KG1 (cell line): Measurements from ENCODE around the gene UTF1.
"Not testable (repeated sequence)": the region's sequence is repeated elsewhere in the genome, so short reads cannot be mapped to it uniquely, and the experiment has no call there.

ENCODE experiments used
- DNase-seq: peaks from one replicate; lab custom pipeline; 2025; lab: John Stamatoyannopoulos, UW

The UTF1 gene

DNA sequence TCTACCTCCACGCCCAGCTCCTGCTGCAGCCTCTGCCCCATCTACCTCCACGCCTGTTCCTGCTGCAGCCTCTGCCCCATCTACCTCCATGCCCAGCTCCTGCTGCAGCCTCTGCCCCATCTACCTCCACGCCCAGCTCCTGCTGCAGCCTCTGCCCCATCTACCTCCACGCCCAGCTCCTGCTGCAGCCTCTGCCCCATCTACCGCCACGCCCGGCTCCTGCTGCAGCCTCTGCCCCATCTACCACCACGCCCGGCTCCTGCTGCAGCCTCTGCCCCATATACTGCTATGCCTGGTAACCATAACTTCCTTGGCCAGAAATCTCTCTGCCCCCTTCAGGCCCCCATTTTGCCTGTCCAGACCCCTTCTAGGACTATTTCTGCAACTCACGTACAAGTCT, 35.0 kb downstream of the UTF1 start:
- not testable (repeated sequence) for DNase-seq

DNA sequence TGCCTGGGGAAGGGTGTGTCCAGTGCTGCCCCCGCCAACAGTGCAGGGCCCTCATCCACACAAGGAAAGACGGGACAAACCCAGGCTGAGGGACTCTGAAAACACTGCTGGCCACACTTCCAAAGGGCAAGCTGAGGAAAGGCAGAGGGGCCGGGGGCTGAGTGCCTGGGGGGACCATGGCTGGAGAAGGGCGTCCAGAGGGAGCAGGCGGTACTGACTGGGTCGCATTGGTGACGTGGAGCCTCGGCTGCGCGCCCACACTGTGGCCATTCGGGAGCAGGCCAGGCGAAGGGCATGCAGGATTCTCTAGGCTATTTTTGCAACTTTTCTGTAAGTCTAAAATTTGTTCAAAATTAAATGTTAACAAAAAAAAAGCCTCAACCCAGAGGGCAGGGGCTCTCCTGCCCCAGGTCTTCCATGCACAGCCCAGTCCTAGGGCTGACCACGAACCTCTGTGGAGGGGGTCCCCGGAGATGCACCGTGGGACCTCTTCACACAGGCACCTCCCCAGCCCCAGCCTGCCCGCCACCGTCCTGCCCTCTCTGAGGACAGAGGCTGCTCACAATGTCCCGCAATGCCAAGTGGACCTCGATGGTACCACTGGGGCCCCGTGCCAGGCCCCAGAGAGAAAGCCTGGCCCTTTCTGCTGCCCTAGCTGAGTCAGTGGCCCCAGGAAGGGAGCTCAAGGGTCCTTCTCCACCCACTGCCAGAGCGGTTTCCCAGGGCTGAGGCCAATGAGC, 36.2 kb downstream of the UTF1 start:
- DNase-seq = no peak

DNA sequence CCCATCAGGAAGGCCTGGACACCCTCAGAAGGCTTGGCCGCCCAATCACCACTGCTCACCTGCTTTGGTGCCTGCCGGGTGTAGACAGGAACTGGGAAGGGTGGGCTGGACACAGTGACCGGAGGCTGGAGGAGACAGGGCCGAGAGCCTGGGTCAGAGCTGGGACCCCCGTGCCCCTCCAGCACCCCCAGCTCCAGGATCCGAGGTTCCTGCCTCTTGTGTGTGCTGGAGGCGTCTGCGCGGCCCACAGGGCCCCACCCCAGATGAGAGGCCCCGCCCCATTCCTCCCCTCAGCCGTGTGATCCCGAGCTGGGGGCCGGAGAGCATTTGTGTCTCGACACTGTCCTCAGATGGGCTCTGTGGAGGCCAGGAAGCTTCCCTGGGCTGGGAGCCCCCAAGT, 37.3 kb downstream of the UTF1 start:
- DNase-seq = no peak

DNA sequence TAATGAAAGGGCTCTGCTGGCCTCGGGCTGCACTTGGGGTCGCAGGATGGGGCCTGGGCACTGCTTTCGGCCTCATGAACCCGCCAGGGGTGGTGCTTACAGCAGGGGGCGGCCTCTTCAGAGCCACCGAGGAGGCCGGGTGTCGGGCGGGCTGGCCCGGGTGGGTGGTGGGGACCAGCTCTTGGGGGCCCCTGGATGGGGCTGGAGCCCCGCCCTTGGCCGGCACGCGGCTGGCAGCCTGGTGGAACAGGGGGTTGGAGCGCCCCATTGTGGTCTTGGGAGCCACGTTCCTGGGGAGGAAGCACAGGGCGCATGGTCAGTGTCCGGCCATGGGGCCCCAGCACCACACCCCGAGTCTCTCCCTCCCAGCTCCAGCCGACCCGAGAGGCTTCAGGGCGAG, 37.8 kb downstream of the UTF1 start:
- DNase-seq = no peak

DNA sequence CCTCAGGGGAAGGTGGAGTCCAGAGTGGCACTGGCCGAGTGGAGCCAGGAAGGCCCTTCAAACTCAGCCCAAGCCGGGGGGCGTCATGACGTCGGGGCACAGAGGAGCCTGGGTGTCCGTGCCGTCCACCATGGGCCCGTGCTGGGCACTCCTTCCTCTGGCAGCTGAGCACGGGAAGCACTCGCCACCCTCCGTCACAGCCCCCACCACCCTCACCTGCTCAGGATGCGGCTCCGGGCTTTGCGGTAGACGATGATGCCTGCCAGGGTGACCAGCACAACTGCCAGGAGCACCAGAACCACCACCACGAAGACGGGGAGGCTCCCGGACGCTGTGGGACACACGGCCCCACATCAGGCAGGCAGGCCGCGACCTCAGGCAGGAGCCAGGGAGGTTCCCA, 38.5 kb downstream of the UTF1 start:
- DNase-seq = no peak

DNA sequence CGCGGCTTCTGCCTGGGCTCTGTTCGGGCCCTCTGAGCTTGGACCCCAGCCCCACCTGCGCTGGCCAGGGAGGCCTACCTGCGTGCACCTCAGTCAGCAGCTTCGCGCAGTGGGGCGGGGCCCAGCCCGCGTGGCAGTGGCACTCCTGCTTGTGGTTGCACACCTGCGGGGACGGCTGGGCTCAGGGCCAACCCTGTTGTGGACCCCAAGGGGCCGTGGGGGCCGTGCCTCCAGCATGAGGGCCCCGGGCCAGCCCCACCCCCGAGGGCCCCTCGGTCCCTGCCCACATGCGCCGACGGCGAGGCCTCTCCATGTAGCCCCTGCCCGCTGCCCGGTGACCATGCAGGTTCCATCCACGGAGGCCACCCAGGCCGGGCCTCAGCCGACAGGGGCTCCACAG, 39.4 kb downstream of the UTF1 start:
- no peak for DNase-seq

DNA sequence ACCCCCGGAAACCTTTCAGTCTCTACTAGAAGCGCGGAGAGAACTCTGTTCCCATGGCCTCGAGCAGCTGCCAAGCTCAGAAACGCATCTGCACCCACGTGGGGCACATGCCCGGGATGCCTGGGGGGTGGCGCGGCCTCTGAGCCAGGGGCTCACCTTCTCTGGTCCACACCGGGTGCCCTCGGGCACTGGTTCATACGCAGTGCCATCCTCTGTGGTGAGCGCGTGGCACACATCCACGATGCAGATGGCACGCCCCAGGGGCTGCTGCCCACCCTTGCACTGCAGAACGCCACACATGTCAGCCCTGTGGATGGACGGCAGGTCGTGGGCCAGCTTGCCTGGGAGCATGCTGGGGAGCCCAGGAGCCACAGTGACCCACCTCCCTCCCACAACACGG, 40.2 kb downstream of the UTF1 start:
- DNase-seq = no peak

DNA sequence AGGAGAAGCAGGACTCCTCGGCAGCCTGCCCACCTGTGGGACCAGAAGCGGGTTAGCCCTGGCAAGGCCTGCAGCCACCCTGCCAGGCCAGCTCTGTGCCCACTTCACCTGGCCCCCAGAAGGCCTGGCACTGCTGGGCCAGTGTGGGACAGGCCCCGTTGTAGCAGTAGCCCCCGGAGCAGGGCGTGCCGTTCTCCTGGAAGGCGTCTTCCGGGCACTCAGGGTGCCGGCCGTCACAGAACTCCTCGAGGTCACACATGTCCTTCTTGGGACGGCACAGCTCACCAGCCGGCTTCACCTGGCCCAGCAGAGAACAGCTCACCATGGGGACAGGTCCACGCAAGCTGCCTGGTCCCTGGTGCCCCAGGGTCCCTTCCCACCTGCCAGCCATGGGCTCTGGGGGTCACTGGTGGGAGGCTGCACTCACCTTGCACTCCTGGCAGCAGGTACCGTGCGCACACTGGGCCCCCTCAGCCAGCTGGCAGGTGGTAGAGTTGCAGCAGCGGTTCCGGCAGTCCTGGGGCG, 40.8 kb downstream of the UTF1 start:
- DNase-seq = no peak

DNA sequence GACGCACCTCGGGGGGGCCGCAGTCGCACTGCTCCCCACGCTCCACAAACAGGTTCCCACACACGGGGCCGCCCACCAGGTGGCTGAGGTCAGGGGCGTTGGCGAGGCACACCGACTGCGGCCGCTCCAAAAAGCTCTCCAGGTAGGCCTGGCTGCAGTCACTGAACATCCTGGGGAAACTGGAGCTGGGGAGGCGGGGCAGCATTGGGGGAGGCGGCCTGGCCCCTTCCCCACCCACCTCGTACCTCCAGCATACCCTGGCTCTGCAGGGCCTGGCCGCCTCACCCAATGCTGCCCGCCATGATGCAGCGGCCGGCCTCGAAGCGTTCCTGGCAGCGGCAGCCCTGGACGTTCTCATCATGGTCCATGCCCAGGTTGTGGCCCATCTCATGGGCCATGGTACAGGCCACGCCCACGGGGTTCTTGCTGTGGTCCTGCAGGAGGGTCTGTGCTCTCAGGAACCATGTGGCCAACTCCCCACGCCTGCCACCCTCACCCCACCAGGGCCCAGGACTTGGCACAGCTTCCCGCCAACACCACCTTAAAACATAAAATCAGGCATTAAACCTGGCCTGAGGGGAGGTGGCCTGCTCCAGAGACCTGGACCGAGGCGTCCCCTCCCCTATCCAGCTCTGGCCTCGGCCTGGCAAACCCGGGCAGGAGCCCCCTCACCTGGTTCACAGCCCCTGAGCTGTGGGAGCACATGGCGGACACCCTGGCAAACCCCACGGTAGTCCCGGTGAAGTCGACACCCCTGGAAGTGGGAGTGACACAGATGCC, 41.7 kb downstream of the UTF1 start:
- no peak for DNase-seq

DNA sequence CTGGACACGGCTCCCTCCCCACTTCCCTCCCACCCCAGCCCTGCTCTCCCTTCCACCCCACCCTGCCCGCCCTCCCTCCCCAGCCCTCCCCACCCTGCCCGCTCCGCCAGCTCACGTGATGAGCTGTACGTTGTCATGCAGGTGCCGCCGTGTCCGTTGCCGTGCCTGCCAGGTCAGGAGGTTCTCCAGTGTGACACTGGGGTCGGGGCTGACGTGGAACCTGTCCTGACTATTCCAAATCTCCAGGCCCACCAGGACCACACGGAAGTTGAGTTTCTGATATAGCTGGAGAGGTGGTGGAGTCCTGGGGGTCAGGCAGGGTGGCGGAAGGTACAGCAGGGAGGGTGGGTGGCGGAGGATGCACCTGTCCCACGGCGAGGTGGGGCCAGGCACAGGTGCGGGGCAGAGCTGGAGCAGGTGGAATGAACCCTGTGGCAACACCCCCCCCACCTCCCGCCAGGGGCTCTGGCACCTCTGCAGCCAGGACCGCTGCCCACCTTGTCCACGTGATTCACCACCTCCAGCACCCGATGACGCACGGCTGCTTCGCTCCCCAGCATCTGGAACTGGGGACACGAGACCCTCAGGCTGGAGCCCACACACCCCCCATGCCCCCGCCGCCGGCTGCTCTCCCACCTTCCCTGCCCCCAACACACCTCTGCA, 42.4 kb downstream of the UTF1 start:
- no peak for DNase-seq

DNA sequence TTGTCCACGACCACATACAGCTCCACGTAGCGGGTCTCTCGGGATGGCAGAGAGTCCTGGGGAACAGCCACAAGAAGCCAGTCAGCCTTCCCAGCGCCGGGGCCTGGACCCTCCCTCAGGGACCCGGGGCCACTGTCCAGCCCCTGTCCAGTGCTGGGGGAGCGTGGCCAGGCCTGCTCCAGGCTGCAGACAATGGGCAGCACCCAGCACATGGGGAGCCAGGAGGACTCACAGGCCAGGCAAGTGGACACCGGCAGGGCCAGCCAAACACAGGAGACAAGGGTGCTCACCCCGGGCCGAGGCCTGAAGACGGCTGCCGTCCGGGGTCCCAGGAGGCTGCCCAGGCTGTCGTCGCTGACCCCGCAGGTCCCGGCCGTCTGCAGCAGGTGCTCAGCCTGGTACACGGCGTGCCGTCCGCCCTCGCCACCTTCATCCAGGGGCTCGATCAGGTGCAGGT, 43.0 kb downstream of the UTF1 start:
- no peak for DNase-seq

DNA sequence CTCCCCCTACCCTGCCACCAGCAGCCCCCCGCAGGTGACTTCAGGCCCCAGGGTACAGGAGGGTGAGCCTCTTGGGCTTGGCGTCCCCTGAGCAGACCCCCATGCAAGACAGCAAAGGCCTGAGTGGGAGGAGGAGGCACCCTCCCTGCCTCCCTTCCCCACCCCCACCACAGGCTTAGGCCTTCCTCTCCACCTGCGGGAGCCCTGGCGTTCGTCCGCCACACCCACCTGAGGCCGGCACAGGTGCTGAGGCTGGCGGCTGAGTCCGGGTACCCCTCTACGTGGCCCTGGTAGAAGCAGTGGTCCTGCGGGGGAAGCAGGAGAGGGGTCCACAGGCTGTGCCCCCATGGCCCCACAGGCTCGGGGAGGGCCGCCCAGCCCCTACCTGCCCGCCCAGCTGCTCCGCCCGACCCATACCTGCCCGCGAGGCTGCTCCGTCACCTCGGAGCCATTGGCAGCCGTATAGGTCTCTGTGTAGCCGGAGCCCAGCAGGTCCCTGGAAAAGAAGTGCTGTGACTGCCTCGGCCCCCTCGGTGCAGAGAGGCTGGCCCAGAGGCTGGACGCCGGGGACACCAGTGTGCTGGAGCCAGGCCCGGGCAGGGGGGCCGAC, 43.6 kb downstream of the UTF1 start:
- no peak for DNase-seq

DNA sequence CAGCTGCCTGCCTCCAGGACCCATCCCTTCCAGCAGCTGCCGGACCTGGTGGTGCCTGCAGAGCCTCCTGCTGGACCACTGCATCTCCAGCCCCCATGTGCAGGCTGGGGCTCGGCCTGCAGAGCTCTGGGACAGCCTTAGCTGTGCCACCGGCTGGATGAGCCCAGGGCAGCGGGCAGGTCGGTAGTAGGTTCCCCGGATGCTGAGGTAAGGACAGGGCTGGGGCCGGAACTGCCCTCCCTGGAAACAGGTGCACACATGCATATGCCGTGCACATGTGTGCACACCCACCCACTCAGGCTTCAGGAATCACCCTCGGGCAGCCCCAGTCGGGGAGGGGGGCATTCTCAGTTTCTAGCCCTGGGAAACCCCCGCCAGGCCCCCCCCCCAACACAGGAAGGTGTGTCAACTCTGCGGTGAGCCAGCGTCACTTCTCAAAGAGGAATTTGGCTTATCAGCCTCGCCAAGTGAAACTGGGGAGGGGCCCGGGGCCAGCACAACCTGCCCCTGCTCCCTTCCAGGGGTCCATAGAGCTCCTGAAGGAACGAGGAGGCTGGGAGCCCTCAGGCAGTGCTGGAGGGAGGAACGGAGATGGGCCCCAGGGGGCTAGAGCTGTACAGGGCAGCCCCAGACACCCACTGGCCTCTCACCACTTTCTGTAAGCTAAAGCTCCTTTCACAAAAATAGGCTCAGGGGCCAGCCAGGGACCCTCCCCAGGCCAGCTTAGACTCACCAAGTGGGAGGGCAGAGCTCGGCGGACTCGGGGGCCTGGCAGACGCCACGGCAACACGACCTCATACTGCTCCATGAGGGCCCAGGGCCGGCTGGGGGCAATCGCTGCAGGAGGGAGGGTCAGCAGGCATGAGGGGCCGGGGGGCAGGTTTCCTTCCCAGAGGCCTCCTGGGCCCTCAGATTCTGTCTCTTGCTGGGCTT, 45.0 kb downstream of the UTF1 start:
- DNase-seq = peak; percentile 39

DNA sequence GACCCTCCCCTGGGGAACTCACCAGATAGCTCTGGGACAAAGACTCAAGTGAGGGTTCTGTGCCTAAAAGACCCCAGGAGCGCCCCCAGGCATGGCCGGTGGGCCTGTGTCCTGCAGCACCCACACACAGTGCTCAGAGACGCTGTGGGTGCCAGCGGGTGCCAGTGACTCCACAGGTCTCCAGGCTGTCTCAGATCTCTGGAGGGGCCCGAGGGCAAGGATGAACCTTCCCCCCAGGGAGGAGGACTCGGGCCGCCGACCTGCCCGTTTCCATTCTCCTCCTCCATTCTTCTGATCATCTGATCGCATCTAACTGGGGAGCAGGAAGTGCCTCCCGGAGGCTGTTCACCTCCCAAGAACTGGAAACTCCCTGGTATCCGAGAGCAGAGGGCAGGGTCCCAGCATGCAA, 45.7 kb downstream of the UTF1 start:
- DNase-seq = no peak

DNA sequence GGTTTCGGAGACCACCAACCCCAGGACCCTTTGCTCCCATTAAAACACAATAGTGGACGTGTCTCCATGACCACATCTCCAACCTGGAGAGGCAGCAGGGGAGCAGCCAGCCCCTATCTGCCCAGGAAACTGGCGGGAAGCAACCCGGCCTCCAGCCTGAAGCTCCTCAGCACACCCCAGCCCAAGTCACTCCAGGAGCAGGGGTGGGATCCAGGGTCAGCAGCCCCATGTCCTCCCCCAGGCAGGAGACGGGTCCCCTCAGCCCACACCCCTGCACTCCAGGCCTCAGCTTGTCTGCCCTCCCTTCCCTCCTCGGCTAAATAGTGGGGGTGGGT, 46.0 kb downstream of the UTF1 start:
- no peak for DNase-seq

DNA sequence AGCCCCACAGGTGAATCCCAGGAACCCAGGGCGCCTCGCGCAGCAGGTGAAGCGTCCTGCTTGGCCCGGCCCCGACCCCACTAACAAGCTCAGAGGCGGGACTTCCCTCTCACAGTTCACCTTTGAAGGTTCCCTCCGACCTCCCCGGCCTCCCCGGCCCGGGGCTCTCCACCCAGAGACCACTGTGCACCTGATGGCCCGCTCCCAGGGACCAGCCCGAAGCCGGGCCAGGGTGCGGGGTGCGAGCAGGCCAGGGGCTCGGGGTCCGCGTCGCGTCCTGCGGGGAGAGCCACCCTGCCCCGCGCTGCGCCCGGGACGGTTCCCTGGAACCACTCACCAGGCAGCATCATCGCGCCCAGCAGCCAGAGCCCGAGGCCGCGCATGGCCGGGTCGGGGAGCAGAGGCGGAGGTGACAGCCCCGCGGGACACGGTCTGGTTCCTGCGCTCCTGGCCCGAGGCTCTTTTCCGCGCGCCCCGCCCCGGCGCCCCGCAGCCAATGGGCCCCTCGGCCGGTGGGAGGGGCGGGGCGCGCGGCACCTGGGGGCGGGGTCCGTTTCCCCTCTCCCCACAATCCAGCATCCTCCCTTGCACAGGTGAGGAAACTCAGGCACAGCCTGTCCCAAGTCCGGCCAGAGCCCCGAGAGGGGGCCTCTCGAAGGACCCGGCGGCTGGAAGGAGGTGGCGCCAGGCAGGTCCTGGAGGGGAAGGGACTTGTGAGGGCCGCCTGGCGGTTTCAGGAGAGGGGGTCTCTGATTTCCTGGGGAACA, 46.6 kb downstream of the UTF1 start, which contains the start of gene ADAM8:
TSS of gene ADAM8 (minus strand) at position 434 of the 767 bp plus-strand sequence. CDS start at position 383, 51 bp downstream.
- DNase-seq = no peak

DNA sequence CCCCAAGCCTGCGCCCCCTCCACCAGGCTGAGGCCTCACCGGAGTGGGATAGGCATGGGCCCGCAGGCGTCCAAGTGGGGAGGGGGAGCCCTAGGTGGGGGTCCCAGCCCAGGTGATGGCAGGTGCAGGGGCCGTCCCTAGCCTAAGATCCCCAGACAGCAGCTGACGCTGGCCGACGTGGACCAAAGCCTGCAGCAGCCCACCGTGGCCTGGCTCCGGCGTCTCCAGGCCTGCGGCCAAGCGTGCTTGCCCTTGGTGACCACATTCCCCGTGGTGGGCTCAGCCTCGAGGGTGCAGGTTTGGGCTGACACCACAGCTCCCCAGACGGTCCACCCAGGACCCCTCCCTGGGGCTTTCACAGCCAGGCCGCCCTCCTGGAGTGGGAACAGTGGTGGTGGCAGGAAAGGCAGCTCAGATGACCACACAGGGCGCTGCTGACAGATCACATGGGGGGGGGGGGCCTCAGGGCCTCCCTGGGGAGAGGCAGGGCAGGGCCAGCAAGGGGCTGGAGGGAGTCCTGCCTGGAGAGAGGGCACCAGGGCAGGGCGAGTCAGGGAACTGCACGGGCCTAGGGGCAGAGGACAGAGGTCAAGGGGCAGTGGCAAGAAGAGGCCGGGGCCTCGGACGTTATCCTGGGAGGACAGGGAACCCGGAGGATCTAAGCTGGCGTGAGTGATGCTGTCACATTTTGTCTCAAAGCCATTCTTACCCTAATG, 47.4 kb downstream of the UTF1 start:
- DNase-seq = no peak

DNA sequence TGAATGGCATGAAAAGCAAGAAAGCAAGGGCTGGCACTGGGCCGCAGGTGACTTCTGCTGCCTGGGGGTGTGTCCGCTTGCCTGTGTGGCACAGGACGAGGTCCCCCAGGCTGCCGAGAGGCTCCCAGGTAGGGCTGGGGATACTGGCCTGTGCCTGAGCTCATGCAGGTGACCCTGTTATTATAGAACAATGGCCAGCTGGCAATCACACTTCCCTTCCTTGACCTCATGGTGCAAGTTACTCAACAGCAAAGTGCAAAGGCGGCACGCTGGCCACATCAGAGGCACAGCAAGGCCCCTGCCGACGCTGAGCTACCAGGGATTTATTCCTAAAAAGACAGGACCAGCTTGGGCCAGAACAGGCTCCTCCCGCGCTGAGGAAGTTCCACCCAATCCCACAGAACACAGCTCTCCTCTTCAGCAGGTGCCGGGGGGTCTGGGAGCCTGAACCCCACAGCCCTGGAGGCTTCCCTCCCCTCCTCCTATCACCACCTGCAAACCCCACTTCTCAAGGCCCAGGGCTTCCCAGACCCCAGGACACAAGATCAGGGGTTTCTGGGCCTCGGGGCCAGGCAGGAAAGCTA, 48.1 kb downstream of the UTF1 start:
- DNase-seq = no peak

DNA sequence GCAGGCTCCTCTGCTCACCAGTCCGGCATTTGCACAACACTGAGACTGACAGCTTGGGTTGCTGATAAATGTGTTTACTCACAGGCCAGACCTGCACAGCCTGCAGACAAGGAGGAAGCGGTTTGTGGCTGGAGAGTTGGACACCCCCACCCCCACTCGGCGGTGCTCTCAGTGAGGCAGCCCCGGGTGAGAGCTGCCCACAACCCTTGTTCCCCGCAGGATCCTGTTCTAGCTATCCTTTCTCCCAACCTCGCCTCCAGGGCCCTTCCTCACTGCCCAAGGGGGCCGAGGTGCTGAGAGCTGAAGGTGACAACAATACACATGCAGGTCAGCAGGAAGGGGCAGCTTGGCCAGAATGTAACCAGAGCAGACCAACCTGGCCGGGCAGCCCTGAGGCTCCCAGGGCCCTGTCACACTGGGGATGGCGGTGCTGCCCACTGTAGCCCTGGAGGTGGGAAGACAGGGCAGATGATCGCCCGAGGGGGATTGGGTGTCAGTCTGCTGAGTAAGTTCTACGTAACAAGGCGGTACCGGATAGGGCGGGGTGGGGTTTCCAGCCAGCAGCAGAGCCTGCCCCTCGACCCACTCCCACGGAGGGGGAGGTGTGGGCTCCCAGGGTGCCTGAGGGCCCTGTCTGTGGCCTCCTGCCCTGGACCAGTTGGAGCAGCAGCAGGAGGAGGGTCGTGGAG, 48.7 kb downstream of the UTF1 start:
- peak; percentile 69 for DNase-seq
